Neuronal stem cell (in vitro differentiated cells): ENCODE results near the gene MED29.

ENCODE experiments used
- DNase-seq: peaks from one replicate; pipeline ENCODE4 v3.0.0-alpha.2; 2013; ENCODE audit warnings: low spot score
- H2AFZ ChIP-seq: one replicate; pipeline ENCODE4 v1.6.1; 2013; ENCODE audit warnings: mild to moderate bottlenecking, low read length, inconsistent platforms
- H2AK5ac ChIP-seq: 2 replicates; pipeline ENCODE4 v1.6.1; 2013; ENCODE audit warnings: low read depth, mild to moderate bottlenecking, inconsistent platforms, low read length, moderate library complexity, mixed read lengths
- H2BK120ac ChIP-seq: 2 replicates; pipeline ENCODE4 v1.6.1; 2013; ENCODE audit warnings: low read depth, mild to moderate bottlenecking, inconsistent platforms, low read length, moderate library complexity, mixed read lengths
- H2BK12ac ChIP-seq: one replicate; pipeline ENCODE4 v1.6.1; 2013; ENCODE audit warnings: low read length, inconsistent platforms
- H2BK15ac ChIP-seq: 2 replicates; pipeline ENCODE4 v1.6.1; 2013; ENCODE audit warnings: mild to moderate bottlenecking, low read length, inconsistent platforms, mixed read lengths
- H2BK5ac ChIP-seq: one replicate; pipeline ENCODE4 v1.6.1; 2013; ENCODE audit warnings: inconsistent platforms, mild to moderate bottlenecking, low read length, moderate library complexity
- H3K14ac ChIP-seq: one replicate; pipeline ENCODE4 v1.6.1; 2013; ENCODE audit warnings: low read length, inconsistent platforms
- H3K18ac ChIP-seq: 2 replicates; pipeline ENCODE4 v1.6.1; 2013; ENCODE audit warnings: low read length, inconsistent platforms
- H3K23ac ChIP-seq: 2 replicates; pipeline ENCODE4 v1.6.1; 2013; ENCODE audit warnings: low read depth, mild to moderate bottlenecking, mixed read lengths, low read length, inconsistent platforms; ENCODE audit not compliant: poor library complexity
- H3K27ac ChIP-seq: replicated peaks from 3 replicates; pipeline ENCODE4 v1.5.1; 2013; ENCODE audit warnings: low read length, inconsistent platforms
- H3K27me3 ChIP-seq, 3 experiments: 2 replicates each; pipeline ENCODE4 v1.6.1; 2013; ENCODE audit warnings: low read length in 3 of 3, mild to moderate bottlenecking in 2 of 3, inconsistent platforms in 1 of 3, low read depth in 1 of 3, mixed read lengths in 1 of 3, moderate library complexity in 1 of 3; ENCODE audit not compliant: control insufficient read depth in 3 of 3, insufficient read depth in 3 of 3
- H3K36me3 ChIP-seq, 2 donors: replicated peaks in 1 of 2; 2 replicates each; pipeline ENCODE4 v1.6.1; 2013; ENCODE audit warnings: low read length in 2 of 2; ENCODE audit not compliant: control insufficient read depth in 2 of 2, insufficient read depth in 2 of 2
- H3K4ac ChIP-seq: 2 replicates; pipeline ENCODE4 v1.6.1; 2013; ENCODE audit warnings: inconsistent platforms, mild to moderate bottlenecking, low read length, moderate library complexity
- H3K4me1 ChIP-seq, 2 donors: 1 replicate in 1 of 2; 2 replicates in 1 of 2; pipeline ENCODE4 v1.6.1; 2013; ENCODE audit warnings: low read length in 2 of 2, low read depth in 1 of 2; ENCODE audit not compliant: control insufficient read depth in 2 of 2, insufficient read depth in 1 of 2
- H3K4me2 ChIP-seq: one replicate; pipeline ENCODE4 v1.6.1; 2013; ENCODE audit warnings: mild to moderate bottlenecking, low read length, inconsistent platforms; ENCODE audit not compliant: insufficient read depth, poor library complexity, severe bottlenecking
- H3K4me3 ChIP-seq, 2 donors: 2 replicates each; pipeline ENCODE4 v1.5.1; 2013; ENCODE audit warnings: low read length in 2 of 2, mild to moderate bottlenecking in 2 of 2, inconsistent platforms in 1 of 2, moderate library complexity in 1 of 2
- H3K79me1 ChIP-seq: one replicate; pipeline ENCODE4 v1.6.1; 2013; ENCODE audit warnings: low read depth, mild to moderate bottlenecking, inconsistent platforms, low read length, moderate library complexity
- H3K9ac ChIP-seq: one replicate; pipeline ENCODE4 v1.6.1; 2013; ENCODE audit warnings: mild to moderate bottlenecking, low read depth, low read length, inconsistent platforms; ENCODE audit not compliant: poor library complexity
- H3K9me3 ChIP-seq, 2 donors: replicated peaks in 1 of 2; 2 replicates each; pipeline versions ENCODE3 to v1.6.1; 2013; ENCODE audit warnings: low read length in 2 of 2, mild to moderate bottlenecking in 2 of 2, inconsistent platforms in 1 of 2, low read depth in 1 of 2, mixed read lengths in 1 of 2, moderate library complexity in 1 of 2; ENCODE audit not compliant: control insufficient read depth in 2 of 2, insufficient read depth in 1 of 2
- H4K8ac ChIP-seq: one replicate; pipeline ENCODE4 v1.6.1; 2013; ENCODE audit warnings: low read depth, mild to moderate bottlenecking, inconsistent platforms, low read length, moderate library complexity
- H4K91ac ChIP-seq: one replicate; pipeline ENCODE4 v1.6.1; 2013; ENCODE audit warnings: low read length, low read depth, mild to moderate bottlenecking, inconsistent platforms; ENCODE audit not compliant: poor library complexity
- WGBS, 2 donors: extraction: QIAGEN DNeasy Blood & Tissue Kit; methylation state at CpG; one replicate each; pipeline ENCODE4 v1.1.7; 2013; ENCODE audit warnings: missing lambda C conversion rate in 2 of 2, mixed read lengths in 1 of 2; ENCODE audit not compliant: insufficient read length in 2 of 2, insufficient replicate concordance in 1 of 2; ENCODE audit errors: extremely low coverage in 2 of 2; 5-methylcytosine and 5-hydroxymethylcytosine counted together

MED29 gene

DNA sequence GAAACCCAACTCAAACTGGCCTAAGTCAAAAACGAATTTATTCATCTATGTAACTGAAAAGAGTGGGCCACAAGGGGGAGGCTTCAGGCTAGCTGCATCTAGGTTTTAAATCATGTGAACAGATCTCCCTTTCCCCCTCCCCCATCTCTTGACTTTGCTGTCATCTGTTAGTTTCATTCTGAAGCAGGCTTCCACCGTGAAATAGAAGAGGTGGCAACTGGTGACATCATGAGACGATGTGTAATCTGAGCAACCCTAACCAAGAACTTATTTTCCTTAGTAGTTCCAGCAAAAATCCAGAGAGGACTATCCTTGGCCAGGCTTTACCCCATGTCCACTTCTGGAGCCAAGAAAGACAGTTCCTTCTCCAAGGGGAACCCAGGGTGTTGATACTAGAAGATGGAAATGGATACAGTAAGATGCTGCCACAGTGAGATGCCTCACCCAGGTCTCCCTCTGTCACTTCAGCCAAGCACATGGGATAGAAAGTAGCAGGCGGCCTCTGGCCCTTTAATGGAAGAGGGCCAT is 39.6 kb upstream of the MED29 start:
- Histone ChIP-seq H3K4ac (no peak overlapping the region), H3K79me1 (peaks cover 7% of the 10 kb centered on the region), H2AFZ (no peak overlapping the region), H3K27me3 (no peaks in the 10 kb centered on the region), H3K36me3 (peaks cover 34 to 96% of the 10 kb centered on the region in 2 donors), H3K9ac (no peak overlapping the region), H3K14ac (no peak overlapping the region), H4K8ac (no peak overlapping the region), H3K23ac (no peak overlapping the region), H2BK120ac (no peak overlapping the region), H3K4me3 (no peak overlapping the region), H2BK15ac (no peak overlapping the region), H3K9me3 (no peaks in the 10 kb centered on the region), H3K27ac (no peak overlapping the region), H3K4me1 (no peaks in the 10 kb centered on the region), H3K18ac (no peak overlapping the region), H2BK12ac (no peak overlapping the region), H3K4me2 (no peak overlapping the region), H4K91ac (no peak overlapping the region), H2AK5ac (no peak overlapping the region), H2BK5ac (no peak overlapping the region)
- DNase-seq = no peak
- WGBS, 2 donors = no CpG with 5 or more reads among the region's 4 CpGs

DNA sequence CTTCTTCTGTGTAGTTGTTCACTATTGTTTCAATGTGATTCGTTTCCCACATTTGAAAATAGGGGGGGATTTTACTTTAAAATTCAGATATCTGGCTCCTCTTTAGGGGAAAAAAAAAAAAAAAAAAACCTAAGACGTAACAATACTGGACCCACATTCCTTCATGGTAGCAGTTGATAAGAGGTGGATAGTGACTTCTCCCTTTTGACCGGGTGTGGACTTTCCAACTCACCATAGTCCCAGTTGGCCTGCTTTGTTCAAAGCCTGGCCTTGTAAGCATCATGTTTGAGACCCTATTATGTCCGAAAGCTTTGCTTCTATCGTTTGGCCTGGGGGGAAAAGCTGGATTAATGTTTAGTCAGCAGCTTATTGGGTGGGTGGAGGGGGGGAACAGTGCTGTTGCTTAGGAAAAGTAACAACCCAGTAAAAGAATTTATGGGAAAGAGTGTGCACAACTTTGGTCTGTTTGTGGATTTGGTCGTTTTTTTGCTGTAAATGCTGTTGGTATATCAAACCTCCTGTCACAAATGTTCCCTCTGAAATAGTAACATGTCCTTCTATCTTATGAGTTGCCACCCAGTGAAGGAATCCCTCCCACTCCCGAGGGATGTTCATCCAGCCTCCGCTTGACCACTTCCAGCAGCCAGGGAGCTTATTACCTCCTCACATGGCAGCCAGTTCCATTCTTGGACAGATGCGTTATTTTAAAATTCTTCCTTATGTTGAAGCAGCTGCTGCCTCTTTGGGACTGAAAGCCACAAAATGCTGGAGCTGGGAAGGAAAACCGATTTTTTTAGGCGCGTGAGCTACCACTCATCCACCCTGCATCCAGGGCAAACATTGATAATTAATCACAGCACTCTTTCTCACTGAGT is 38.6 kb upstream of the MED29 start:
- DNase-seq = no peak
- no peak overlapping the region for H4K91ac ChIP-seq
- no peak overlapping the region for H2BK12ac ChIP-seq
- H2BK5ac ChIP-seq = no peak overlapping the region
- H3K9me3 ChIP-seq = no peaks in the 10 kb centered on the region
- H4K8ac ChIP-seq = no peak overlapping the region
- no peak overlapping the region for H3K18ac ChIP-seq
- no peak overlapping the region for H2AK5ac ChIP-seq
- H3K9ac ChIP-seq = no peak overlapping the region
- no peak overlapping the region for H2AFZ ChIP-seq
- no peak overlapping the region for H3K4me2 ChIP-seq
- no peak overlapping the region for H3K14ac ChIP-seq
- no peak overlapping the region for H2BK120ac ChIP-seq
- no peak overlapping the region for H3K4me3 ChIP-seq
- H3K27ac ChIP-seq = no peak overlapping the region
- peaks cover 42 to 96% of the 10 kb centered on the region in 2 donors for H3K36me3 ChIP-seq
- peaks cover 8% of the 10 kb centered on the region for H3K79me1 ChIP-seq
- no peaks in the 10 kb centered on the region for H3K27me3 ChIP-seq
- no CpG with 5 or more reads among the region's 12 CpGs for WGBS, 2 donors
- H3K4me1 ChIP-seq = no peaks in the 10 kb centered on the region
- H3K4ac ChIP-seq = no peak overlapping the region
- no peak overlapping the region for H2BK15ac ChIP-seq
- H3K23ac ChIP-seq = no peak overlapping the region

DNA sequence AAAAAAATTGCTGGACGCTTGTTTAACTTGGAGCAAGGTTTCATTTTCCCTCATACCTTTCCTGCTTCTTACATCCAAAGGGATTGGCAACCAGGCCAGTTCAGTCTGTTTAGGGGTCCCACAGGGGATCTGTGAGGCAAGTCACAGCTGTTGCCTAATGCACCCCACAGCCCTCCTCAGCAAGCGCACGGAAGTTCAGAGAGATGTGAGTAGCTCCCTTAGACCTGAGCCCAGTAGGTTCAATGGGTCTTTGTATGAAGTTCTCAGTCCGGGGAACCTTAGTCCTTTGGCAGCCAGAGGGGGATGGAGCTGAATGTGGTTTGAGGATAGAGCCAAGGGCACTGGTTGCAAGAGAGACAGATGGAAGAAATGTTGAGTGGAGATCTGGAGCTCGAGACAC is 35.9 kb upstream of the MED29 start:
- Histone ChIP-seq H3K4me3 (no peak overlapping the region), H3K23ac (no peak overlapping the region), H3K4ac (no peak overlapping the region), H3K14ac (no peak overlapping the region), H3K9ac (no peak overlapping the region), H3K4me1 (no peaks in the 10 kb centered on the region), H2AK5ac (no peak overlapping the region), H3K27me3 (no peaks in the 10 kb centered on the region), H3K9me3 (no peaks in the 10 kb centered on the region), H2BK5ac (no peak overlapping the region), H2BK15ac (no peak overlapping the region), H3K18ac (no peak overlapping the region), H3K79me1 (peaks cover 4% of the 10 kb centered on the region), H3K4me2 (no peak overlapping the region), H3K36me3 (peaks cover 50 to 93% of the 10 kb centered on the region in 2 donors), H4K8ac (no peak overlapping the region), H2BK120ac (no peak overlapping the region), H3K27ac (no peak overlapping the region), H4K91ac (no peak overlapping the region), H2BK12ac (no peak overlapping the region), H2AFZ (no peak overlapping the region)
- WGBS, 2 donors = no CpG with 5 or more reads among the region's 5 CpGs
- DNase-seq = no peak

DNA sequence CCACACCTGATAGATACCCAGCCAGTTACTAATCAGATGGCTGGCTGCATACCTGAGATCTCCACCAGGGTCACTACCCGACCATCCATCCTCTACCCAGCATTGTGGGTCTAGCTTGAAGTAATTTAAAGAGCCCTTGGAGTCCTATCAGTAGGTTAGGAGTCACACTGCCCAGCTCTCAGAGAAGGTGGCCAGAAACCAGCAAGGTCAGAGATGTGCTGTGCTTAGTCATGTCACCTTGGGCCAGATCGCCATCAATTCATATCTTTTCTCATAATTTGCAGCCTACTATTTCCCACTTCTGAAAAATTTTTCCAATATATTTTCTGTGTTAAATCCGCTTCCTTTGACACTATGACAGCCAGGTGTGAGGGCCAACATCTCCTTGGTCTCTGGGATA is 35.1 kb upstream of the MED29 start:
- Histone ChIP-seq H2BK5ac (no peak overlapping the region), H2BK12ac (no peak overlapping the region), H3K9me3 (no peaks in the 10 kb centered on the region), H2BK15ac (no peak overlapping the region), H3K14ac (no peak overlapping the region), H2AK5ac (no peak overlapping the region), H2AFZ (no peak overlapping the region), H3K4me2 (no peak overlapping the region), H3K23ac (no peak overlapping the region), H3K18ac (no peak overlapping the region), H3K4me3 (no peak overlapping the region), H3K9ac (no peak overlapping the region), H3K4ac (no peak overlapping the region), H3K4me1 (no peaks in the 10 kb centered on the region), H2BK120ac (no peak overlapping the region), H3K79me1 (peaks cover 4% of the 10 kb centered on the region), H4K91ac (no peak overlapping the region), H4K8ac (no peak overlapping the region), H3K27ac (no peak overlapping the region), H3K27me3 (no peaks in the 10 kb centered on the region), H3K36me3 (peaks cover 57 to 97% of the 10 kb centered on the region in 2 donors)
- WGBS, 2 donors = no CpG with 5 or more reads among the region's 3 CpGs
- no peak for DNase-seq
